Transverse colon (tissue), 4 donors: ENCODE data around the gene RALGPS2. TPM values are rescaled to one million over a fixed set of nuclear protein-coding genes. Genes with fewer than 3 reads are reported as not detected.
A peak's percentile ranks its signal among the peaks of the same experiment; 100 is the strongest.
"Not testable (repeated sequence)": the region's sequence is repeated elsewhere in the genome, so short reads cannot be mapped to it uniquely, and the experiment has no call there.

Experiments used
- DNase-seq: peaks from one replicate; pipeline ENCODE4 v3.0.0-alpha.2; 2019
- H3K27ac ChIP-seq, 4 donors: fragments of 200-600 bp; sonication (generic); 2 replicates each; pipeline ENCODE4 v1.5.1; 2016 to 2018; ENCODE audit warnings: inconsistent platforms in 4 of 4
- H3K27me3 ChIP-seq: fragments of 200-600 bp; sonication (generic); 2 replicates; pipeline ENCODE4 v1.5.1; 2017; ENCODE audit warnings: inconsistent platforms
- H3K36me3 ChIP-seq, 4 donors: fragments of 200-600 bp; sonication (generic); 2 replicates each; pipeline ENCODE4 v1.5.1; 2017 to 2019; ENCODE audit warnings: inconsistent platforms in 4 of 4
- H3K4me1 ChIP-seq, 4 donors: fragments of 200-600 bp; sonication (generic); 2 replicates each; pipeline ENCODE4 v1.5.1; 2017 to 2020; ENCODE audit warnings: inconsistent platforms in 4 of 4
- H3K4me3 ChIP-seq, 4 donors: fragments of 200-600 bp; sonication (generic); 1 replicate in 1 of 4; 2 replicates in 3 of 4; pipeline versions ENCODE4 v1.5.1 to v1.6.1; 2017 to 2019; ENCODE audit warnings: inconsistent platforms in 4 of 4
- H3K9me3 ChIP-seq, 2 donors: fragments of 200-600 bp; sonication (generic); 2 replicates each; pipeline ENCODE4 v1.5.1; 2017 to 2019; ENCODE audit warnings: inconsistent platforms in 2 of 2
- CTCF ChIP-seq, 5 experiments: fragments of 200-600 bp in 3 of 5; fragments of 450-650 bp in 2 of 5; sonication (generic) in 3 of 5; IDR thresholded peaks; 1 replicate in 2 of 5; 2 replicates in 3 of 5; pipeline ENCODE4 v1.5.1; 2016 to 2017; ENCODE audit warnings: antibody characterized with exemption in 5 of 5, inconsistent platforms in 3 of 5, mild to moderate bottlenecking in 2 of 5, moderate library complexity in 1 of 5
- EP300 ChIP-seq: sonication (generic); formaldehyde crosslinking; IDR thresholded peaks from one replicate; pipeline ENCODE4 v1.6.1; 2017; ENCODE audit warnings: antibody characterized with exemption, low read depth
- POLR2A ChIP-seq: fragments of 450-650 bp; IDR thresholded peaks from one replicate; pipeline ENCODE4 v1.6.1; 2016; ENCODE audit warnings: antibody characterized with exemption, mild to moderate bottlenecking, moderate library complexity
- POLR2AphosphoS5 ChIP-seq, 3 donors: sonication (generic); formaldehyde crosslinking; IDR thresholded peaks; one replicate each; pipeline ENCODE4 v1.6.1; 2016; ENCODE audit warnings: antibody characterized with exemption in 3 of 3
- WGBS, 2 donors: methylation state at CpG; one replicate each; pipeline ENCODE4 v1.1.5; 2018; ENCODE audit warnings: low coverage in 1 of 2; 5-methylcytosine and 5-hydroxymethylcytosine counted together
- in situ Hi-C, 4 donors: fragments of 200-750 bp; cut with MboI; loops; one replicate each; pipeline versions ENCODE4 v1.15.0 to v1.15.1; 2017; ENCODE audit warnings: low sequenced_read_pairs in 3 of 4, low pct_ligation_motif_present in 1 of 4, low pct_unique_long_range_greater_than_20kb in 1 of 4
- intact Hi-C: fragments of 100-400 bp; cut with DNase I; formaldehyde crosslinking; loops from one replicate; pipeline ENCODE4 v1.15.1; 2023; ENCODE audit warnings: low total_unique reads
- total RNA-seq, 4 donors: library from RNA; depleted of rRNA; stranded (reverse); fragments of >200 nt; gene quantifications; one replicate each; pipeline ENCODE4 v1.1.0, GENCODE V29; 2016

Gene RALGPS2
- total RNA-seq, 4 donors from 2014 or later: 21.5 to 50.8 (median 34.0) TPM

GRCh38 chr1:178947677-178947981, 222.6 kb downstream of the RALGPS2 start:
- no peaks in the 10 kb centered on the region for H3K9me3 ChIP-seq
- no peak for TF ChIP-seq POLR2AphosphoS5 (IDR thresholded peaks at IDR 0.05)
- TF ChIP-seq EP300: no peak
- no peak for DNase-seq
- no peak overlapping the region for H3K4me3 ChIP-seq
- H3K27me3 ChIP-seq: no peaks in the 10 kb centered on the region
- 60 to 89% methylated on average over 1 to 3 of the region's 3 CpGs for WGBS, 2 donors
- in situ Hi-C loops (no loop called here), intact Hi-C loops (no loop called here)
- peaks cover 0 to 6% (median 4%) of the 10 kb centered on the region in 4 donors for H3K4me1 ChIP-seq
- H3K27ac ChIP-seq: no peak overlapping the region
- H3K36me3 ChIP-seq: no peaks in the 10 kb centered on the region

- Histone ChIP-seq H3K4me1 (peaks cover 0 to 15% (median 4%) of the 10 kb centered on the region in 4 donors), H3K36me3 (no peaks in the 10 kb centered on the region), H3K9me3 (no peaks in the 10 kb centered on the region), H3K4me3 (no peak overlapping the region), H3K27ac (no peak overlapping the region), H3K27me3 (no peaks in the 10 kb centered on the region)
- TF ChIP-seq POLR2AphosphoS5 (IDR thresholded peaks at IDR 0.05) (no peak), CTCF (IDR thresholded peaks at IDR 0.05) (no peak), POLR2A (no peak), EP300 (no peak)
- no peak for DNase-seq
- in situ Hi-C loops (no loop called here), intact Hi-C loops (no loop called here)
- 69 to 73% methylated on average over 4 of the region's 4 CpGs for WGBS, 2 donors
These were observed 223.6 kb downstream of the RALGPS2 start for GRCh38 chr1:178948676-178949075.

DNA sequence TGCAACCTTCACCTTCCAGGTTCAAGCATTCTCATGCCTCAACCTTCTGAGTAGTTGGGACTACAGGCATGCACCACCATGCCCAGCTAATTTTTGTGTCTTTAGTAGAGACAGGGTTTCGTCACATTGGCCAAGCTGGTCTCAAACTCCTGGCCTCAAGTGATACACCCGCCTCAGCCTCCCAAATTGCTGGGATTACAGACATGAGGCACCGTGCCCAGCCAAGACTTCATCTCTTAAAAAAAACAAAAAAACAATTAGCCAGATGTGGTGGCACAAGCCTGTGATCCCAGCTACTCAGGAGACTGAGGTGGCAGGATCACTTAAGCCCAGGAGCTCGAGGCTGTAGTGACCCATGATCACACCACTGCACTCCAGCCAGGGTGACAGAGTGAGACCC, 224.8 kb downstream of the RALGPS2 start:
- H3K9me3 ChIP-seq, H3K27me3 ChIP-seq, in situ Hi-C loops, H3K27ac ChIP-seq, H3K36me3 ChIP-seq, intact Hi-C loops, DNase-seq, H3K4me3 ChIP-seq: not testable (repeated sequence)
- 86 to 100% methylated on average over 2 to 4 of the region's 4 CpGs for WGBS, 2 donors
- H3K4me1 ChIP-seq: peaks cover 0 to 19% (median 4%) of the 10 kb centered on the region in 4 donors

DNA sequence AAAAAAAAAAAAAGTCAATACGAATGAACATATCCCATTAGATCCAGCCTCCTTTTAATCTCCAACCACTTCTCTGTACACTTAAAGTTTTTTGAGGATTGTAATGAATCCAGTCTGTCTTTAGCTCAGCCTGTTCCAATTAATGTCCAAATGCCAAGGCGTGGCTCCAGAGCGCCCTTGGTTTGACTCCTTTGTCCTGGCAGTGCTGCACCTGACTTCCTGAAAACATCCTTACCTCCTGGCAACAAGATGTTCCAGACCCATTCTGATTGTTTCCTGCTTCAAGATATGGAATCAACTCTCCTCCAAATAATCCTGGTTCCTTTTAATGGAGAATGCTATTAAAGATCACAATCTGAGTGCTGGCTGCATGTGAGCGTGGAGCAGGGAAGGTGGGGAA, 226.6 kb downstream of the RALGPS2 start:
- H3K27ac ChIP-seq: no peak overlapping the region
- TF ChIP-seq POLR2A (no peak), POLR2AphosphoS5 (IDR thresholded peaks at IDR 0.05) (no peak), CTCF (IDR thresholded peaks at IDR 0.05) (no peak), EP300 (no peak)
- peaks cover 0 to 24% (median 4%) of the 10 kb centered on the region in 4 donors for H3K4me1 ChIP-seq
- no peaks in the 10 kb centered on the region for H3K27me3 ChIP-seq
- no peaks in the 10 kb centered on the region for H3K36me3 ChIP-seq
- no peak overlapping the region for H3K4me3 ChIP-seq
- in situ Hi-C loops: no loop called here
- H3K9me3 ChIP-seq: no peaks in the 10 kb centered on the region
- intact Hi-C loops: no loop called here
- WGBS, 2 donors: 90 to 96% methylated on average over 4 of the region's 4 CpGs
- no peak for DNase-seq

- WGBS, 2 donors: 66% methylated on average over 5 of the region's 5 CpGs; no CpG with 5 or more reads in 1 of the 2 donors
- Histone ChIP-seq H3K4me3 (no peak overlapping the region), H3K9me3 (no peaks in the 10 kb centered on the region), H3K27me3 (no peaks in the 10 kb centered on the region), H3K4me1 (peaks cover 0 to 24% (median 1%) of the 10 kb centered on the region in 4 donors), H3K36me3 (no peaks in the 10 kb centered on the region), H3K27ac (peak overlapping the region in 2 of 4 donors; percentile 38 to 52)
- TF ChIP-seq EP300 (no peak), POLR2AphosphoS5 (IDR thresholded peaks at IDR 0.05) (no peak), POLR2A (no peak)
- intact Hi-C loops (no loop called here), in situ Hi-C loops (no loop called here)
- no peak for DNase-seq
These were observed 228.0 kb downstream of the RALGPS2 start for GRCh38 chr1:178953034-178953433.
